Endometrial microvascular endothelial cells (primary cell): Measurements from ENCODE around the gene DGAT2. TPM values are rescaled to one million over a fixed set of nuclear protein-coding genes. Genes with fewer than 3 reads are reported as not detected.

Experiments used
- in situ Hi-C: cut with HindIII; loops from 2 replicates; pipeline ENCODE4 v1.10.0; 2017; ENCODE audit warnings: low sequenced_read_pairs, low pct_unique_long_range_greater_than_20kb; ENCODE audit errors: inconsistent ontology term
- total RNA-seq: library from RNA; depleted of rRNA; stranded (reverse); fragments of >200 nt; gene quantifications from one replicate; pipeline ENCODE4 v1.2.3, GENCODE V29; 2015; ENCODE audit errors: inconsistent ontology term

Gene DGAT2
- total RNA-seq, 1 donor from 2014 or later = 6.0 TPM

DNA sequence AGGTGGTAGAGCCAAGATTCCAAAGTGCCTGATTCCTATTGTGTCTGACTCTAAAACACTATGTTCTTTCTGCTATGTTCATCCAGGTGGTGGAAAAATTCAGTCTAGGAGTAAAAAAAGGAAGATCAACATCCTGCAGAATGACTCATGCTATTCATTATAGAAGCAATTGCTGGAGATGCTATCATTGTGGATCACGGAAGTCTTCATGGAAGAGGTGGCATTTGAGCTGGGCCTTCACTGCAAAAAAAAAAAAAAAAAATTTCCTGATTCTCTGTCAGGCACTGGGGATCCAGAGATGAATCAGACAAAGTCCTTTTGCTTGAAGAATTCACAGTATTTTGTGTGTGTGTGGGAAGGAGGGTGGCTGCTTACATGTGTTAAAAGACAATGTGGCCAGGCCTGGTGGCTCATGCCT, 45.1 kb downstream of the DGAT2 start:
- in situ Hi-C loops = no loop called here

- in situ Hi-C loops = no loop called here
These were observed 45.7 kb downstream of the DGAT2 start for GRCh38 chr11:75814363-75814676.

GRCh38 chr11:75814677-75815344, 46.2 kb downstream of the DGAT2 start, which contains the start of gene UVRAG:
TSS of gene UVRAG (plus strand) at chr11:75815210. CDS start at chr11:75815408, 198 bp downstream.
- in situ Hi-C loops = no loop called here

DNA sequence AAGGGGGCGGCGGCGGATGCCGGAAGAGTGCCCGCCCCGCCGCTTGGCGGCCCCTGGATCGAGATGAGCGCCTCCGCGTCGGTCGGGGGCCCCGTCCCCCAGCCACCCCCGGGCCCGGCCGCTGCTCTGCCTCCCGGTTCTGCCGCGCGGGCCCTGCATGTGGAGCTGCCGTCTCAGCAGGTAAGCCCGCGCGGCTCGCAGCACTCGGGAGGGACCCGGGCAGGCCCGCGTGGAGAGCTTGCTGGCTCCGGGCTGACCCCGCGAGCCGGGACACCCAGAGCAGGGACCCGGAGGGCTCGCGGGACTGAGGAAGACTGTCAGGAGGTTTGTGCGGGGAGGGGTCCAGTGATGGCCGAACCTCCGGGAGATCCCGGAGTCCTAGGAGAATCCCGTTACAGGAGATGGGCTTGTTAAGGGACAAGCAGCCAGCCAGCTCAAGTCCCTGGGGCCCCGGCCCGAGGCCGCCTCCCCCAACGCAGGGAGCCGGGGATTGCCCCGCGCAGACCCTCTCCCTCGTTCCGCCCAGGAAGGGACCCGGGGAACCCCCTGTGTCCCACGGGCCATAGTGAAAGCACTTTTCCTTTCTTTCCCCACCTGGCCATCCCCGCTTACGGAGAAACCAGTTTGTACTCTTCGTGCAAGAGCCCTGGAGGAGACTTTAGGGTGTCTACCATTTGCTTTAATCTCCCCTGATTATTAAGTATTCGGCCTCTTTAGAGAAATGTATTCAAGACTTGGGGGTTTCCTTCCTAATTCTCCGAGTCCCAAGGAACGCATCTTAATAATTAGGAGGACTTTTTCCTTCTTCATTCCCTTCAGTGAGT, 47.0 kb downstream of the DGAT2 start:
- in situ Hi-C loops = no loop called here

DNA sequence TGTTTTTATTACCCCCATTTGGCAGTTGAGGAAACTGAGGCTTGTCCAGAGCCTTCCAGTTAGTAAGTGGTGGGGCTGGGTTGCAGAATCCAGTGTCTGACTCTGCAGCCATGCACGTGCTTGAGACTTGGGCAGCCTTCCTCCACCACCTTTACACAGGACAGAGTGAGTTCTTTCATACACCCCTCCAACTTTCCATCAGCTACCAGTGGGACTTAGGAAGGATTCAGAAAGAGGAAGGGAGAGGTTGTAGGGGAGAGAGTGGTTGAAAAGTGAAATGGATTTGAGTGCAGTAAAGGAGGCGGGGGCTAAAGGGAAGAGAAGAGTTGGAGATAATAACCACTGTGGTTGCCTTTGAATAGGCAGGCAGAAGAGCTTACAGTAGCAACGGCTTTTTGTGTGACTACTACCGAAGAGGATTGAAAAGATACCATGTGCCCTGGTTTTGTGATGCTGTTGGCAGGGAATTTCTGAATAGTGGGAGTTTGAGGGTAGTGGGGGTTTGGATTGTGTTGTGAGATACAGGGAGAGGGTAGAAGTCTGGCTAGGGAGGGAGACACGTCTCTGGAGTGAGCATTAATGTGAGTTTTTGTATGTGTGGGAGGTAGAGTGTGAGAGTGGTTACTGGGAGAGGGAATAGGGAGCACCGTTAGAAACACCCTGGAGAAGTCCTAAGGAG, 48.1 kb downstream of the DGAT2 start:
- in situ Hi-C loops = no loop called here

DNA sequence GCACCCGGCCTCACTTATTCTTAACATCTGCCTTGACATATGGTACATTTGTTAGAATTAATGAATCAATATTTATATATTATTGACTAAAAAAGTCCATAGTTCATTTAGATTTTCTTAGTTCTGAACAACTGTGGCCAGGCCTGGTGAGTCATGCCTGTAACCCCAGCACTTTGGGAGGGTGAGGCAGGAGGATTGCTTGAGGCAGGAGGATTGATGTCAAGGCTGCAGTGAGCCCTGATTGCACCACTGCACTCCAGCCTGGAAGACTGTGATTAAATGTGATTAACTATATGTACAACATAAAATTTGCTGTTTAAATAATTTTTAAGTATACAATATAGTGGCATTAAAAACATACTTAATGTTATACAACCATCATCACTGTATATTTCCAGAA, 52.1 kb downstream of the DGAT2 start:
- in situ Hi-C loops = no loop called here

- in situ Hi-C loops = no loop called here
These were observed 52.6 kb downstream of the DGAT2 start for GRCh38 chr11:75821202-75821601.

- in situ Hi-C loops = no loop called here
These were observed 54.0 kb downstream of the DGAT2 start for GRCh38 chr11:75822541-75822940.

- in situ Hi-C loops = no loop called here
These were observed 54.8 kb downstream of the DGAT2 start for GRCh38 chr11:75823415-75823814.

DNA sequence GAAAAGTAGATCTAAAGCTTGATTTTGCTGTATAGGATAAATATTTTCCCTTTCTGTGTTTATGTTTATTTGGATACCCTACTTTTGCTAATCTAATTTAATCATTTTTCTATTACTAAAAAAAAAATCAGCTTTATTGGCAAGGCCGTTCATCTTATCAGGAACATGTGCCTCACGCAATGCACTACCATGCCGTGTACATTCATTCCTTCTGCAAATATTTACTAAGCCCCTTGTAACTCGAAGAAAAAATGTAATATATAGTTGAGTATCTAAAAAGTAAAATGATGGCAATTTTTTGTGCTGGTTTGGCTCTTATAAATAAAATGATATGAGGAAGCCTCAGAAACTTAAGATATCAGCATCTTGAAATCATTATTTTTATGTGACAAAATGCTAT, 55.4 kb downstream of the DGAT2 start:
- in situ Hi-C loops = no loop called here

GRCh38 chr11:75826461-75827230, 58.1 kb downstream of the DGAT2 start:
- in situ Hi-C loops = no loop called here

GRCh38 chr11:75827562-75827961, 59.0 kb downstream of the DGAT2 start:
- in situ Hi-C loops = no loop called here

GRCh38 chr11:75831915-75832502, 63.4 kb downstream of the DGAT2 start:
- in situ Hi-C loops = no loop called here

DNA sequence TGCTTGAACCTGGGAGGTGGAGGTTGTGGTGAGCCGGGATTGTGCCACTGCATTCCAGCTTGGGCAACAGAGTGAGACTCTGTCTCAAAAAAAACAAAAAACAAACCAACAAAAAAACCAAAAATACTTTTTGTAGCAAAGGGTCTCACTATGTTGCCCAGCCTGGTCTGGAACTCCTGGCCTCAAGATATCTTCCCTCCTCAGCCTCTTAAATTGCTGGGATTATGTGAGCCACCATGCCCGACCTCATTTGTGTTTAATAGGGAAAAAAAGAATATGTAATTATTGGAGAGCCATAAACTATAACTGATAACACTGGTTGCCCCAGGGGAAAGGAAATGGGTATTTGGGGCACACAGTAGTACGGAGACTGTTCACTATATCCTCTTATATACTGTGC, 66.2 kb downstream of the DGAT2 start:
- in situ Hi-C loops = no loop called here

- in situ Hi-C loops = no loop called here
These were observed 67.8 kb downstream of the DGAT2 start for GRCh38 chr11:75836417-75836816.

DNA sequence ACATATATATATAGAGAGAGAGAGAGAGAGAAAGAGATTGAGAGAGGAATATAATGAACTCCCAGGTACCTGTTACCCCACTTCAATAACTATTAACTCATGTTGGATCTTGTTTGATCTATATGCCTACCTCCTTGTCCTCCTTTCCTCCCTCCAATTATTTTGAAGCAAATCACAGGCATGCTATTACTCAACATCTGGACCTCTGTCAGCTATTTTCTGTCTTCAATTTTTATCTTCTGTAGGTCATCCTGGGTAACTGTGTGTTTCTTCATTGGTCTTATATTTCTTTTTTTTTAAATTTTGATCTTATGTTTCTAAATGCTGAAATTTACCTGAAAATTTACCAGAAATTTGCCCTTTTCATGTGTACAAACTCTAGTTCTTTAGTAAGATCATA, 71.3 kb downstream of the DGAT2 start:
- in situ Hi-C loops = no loop called here

DNA sequence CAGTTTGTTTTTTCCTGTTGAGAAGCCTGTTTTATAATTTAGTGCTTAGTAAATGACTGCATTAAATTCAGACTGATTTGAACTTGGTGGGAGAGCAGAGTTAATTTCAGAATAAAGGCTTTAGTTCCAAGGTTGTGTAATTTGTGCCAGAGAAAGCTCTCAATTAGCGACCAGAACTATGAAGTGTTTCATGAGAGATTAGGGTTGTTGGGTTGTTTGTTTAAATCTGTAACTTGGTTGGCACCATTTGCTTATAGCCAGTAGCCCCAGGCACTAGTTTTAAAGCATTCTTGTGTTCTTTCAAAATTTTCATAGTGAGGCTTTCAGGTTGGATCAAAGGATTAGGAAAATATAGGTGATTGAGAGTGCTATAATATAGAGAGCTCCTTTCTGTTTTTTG, 71.9 kb downstream of the DGAT2 start:
- in situ Hi-C loops = no loop called here

- in situ Hi-C loops = no loop called here
These were observed 73.2 kb downstream of the DGAT2 start for GRCh38 chr11:75841739-75842138.

GRCh38 chr11:75845324-75845723, 76.7 kb downstream of the DGAT2 start:
- in situ Hi-C loops = no loop called here
